ENCODE data around the gene MSGN1.

GRCh38 chr2:17815468-17816184 lies 634 bp upstream of the MSGN1 start:
- no peak for TF ChIP-seq CTCF (IDR thresholded peaks at IDR 0.05 in 2 of 3, conservative IDR thresholded peaks at IDR 0.05 in 1 of 3; ENCODE audit: borderline replicate concordance in 1 of 3, insufficient read depth in 1 of 3, low read depth in 2 of 3, low read length in 2 of 3)
- TF ChIP-seq POLR2A (IDR thresholded peaks at IDR 0.05; ENCODE audit: borderline replicate concordance, extremely low read depth, insufficient read depth, insufficient read length): no peak
- no peak for TF ChIP-seq POLR2AphosphoS5 (IDR thresholded peaks at IDR 0.05; ENCODE audit: low read depth, low read length)
- TF ChIP-seq EZH2phosphoT487 (IDR thresholded peaks at IDR 0.05; ENCODE audit: borderline replicate concordance): no peak
- no peak for TF ChIP-seq REST (IDR thresholded peaks at IDR 0.05; ENCODE audit: low read depth)
- TF ChIP-seq ZBTB33 (IDR thresholded peaks at IDR 0.05; ENCODE audit: extremely low read depth, insufficient replicate concordance, low read length): no peak
- no peak for TF ChIP-seq EZH2 (IDR thresholded peaks at IDR 0.05)

Data from HCT116 (cell line).